Right kidney (tissue), 1 donor: ENCODE results near the gene NOTCH3.

Experiments
- DNase-seq: peaks from one replicate; pipeline ENCODE4 v3.0.0-alpha.2; 2016

Gene NOTCH3

GRCh38 chr19:15197275-15197941 lies 3.4 kb downstream of the NOTCH3 start:
- no peak for DNase-seq

- no peak for DNase-seq
Measured at GRCh38 chr19:15196360-15197005, 4.3 kb downstream of the NOTCH3 start.

GRCh38 chr19:15195371-15196334 lies 5.1 kb downstream of the NOTCH3 start:
- peak; percentile 71 for DNase-seq

DNA sequence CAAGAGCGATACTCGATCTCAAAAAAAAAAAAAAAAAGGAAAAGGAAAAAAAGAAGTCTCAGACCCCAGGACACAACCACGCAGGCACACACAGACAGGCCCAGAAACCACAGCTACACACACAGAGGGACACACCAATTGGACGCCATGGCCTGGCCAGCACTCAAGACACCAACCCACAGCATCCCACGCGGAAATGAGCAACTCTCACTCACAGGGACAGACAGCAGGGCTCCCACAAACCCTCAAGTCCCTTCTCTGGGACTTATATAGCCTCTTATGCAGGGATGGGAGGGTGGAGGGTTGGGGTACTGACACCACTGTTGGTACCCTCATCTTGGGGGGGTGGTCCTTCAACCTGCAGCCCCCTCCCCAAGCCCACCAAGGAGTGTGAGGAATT lies 5.9 kb downstream of the NOTCH3 start:
- DNase-seq = no peak

- no peak for DNase-seq
Measured at GRCh38 chr19:15191982-15192381, 8.8 kb downstream of the NOTCH3 start.

GRCh38 chr19:15191514-15191913 lies 9.3 kb downstream of the NOTCH3 start:
- no peak for DNase-seq

- no peak for DNase-seq
Measured at GRCh38 chr19:15188851-15189250, 11.9 kb downstream of the NOTCH3 start.

DNA sequence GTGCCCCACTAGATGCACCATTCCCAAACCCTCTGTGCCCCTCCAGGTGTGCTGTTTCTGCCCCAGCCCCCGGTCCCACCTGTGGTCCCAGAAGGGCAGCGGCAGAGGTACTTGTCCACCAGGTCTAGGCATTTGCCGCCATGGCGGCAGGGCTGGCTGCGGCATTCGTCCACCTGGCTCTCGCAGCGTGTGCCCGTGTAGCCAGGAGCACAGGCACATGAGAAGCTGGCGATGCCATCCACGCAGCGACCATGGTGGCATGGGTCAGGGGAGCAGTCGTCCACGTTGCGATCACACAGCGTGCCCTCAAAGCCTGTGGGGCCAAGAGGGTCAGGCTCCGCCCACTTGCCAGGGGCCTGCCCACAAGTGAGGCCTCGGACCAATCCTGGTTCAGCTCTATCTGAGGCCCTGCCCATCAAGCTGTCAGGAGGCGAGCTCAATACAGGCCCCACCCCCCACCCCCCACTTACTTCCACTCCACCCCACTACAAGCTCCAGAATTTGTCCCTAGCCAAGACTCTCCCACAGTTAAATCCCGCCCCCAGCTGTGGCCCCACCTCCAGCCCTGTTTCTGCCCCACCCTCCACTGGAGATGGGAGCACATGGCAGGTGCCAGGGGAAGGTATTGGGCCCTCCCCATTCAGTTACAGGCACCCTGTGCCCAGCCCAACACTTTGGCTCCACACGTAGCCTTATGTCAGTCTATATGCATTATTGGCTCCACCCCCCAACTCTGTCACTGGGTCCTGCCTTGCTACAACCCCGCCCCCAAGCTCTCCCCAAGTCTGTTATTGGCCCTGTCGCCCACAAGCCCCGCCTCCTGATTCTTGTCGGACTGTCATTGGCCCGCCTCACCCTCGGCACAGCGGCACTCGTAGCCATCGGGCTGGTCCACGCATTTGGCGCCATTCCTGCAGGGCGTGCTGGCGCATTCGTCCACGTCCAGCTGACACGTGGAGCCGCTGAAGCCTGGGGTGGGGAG lies 13.5 kb downstream of the NOTCH3 start:
- DNase-seq = no peak

GRCh38 chr19:15185188-15185587 lies 15.6 kb downstream of the NOTCH3 start:
- DNase-seq = no peak

GRCh38 chr19:15184776-15185175 lies 16.0 kb downstream of the NOTCH3 start:
- DNase-seq = no peak

DNA sequence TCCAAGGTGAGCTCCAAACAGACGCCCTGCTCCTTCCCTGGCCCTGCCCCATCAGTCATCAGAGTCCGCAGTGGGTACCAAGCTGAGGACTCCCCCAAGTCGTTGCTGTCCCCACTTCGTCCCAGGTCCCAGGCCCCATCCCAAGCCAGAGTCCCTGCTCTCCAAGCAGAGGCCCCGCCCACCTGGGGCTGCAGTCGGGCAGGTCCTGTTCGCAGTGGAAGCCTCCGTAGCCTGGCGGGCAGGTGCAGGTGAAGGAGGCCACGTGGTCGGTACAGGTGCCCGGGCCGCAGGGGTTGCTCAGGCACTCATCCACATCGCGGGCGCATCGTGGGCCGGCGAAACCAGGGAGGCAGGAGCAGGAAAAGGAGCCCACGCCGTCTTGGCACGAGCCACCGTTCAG lies 19.4 kb downstream of the NOTCH3 start:
- DNase-seq = no peak

DNA sequence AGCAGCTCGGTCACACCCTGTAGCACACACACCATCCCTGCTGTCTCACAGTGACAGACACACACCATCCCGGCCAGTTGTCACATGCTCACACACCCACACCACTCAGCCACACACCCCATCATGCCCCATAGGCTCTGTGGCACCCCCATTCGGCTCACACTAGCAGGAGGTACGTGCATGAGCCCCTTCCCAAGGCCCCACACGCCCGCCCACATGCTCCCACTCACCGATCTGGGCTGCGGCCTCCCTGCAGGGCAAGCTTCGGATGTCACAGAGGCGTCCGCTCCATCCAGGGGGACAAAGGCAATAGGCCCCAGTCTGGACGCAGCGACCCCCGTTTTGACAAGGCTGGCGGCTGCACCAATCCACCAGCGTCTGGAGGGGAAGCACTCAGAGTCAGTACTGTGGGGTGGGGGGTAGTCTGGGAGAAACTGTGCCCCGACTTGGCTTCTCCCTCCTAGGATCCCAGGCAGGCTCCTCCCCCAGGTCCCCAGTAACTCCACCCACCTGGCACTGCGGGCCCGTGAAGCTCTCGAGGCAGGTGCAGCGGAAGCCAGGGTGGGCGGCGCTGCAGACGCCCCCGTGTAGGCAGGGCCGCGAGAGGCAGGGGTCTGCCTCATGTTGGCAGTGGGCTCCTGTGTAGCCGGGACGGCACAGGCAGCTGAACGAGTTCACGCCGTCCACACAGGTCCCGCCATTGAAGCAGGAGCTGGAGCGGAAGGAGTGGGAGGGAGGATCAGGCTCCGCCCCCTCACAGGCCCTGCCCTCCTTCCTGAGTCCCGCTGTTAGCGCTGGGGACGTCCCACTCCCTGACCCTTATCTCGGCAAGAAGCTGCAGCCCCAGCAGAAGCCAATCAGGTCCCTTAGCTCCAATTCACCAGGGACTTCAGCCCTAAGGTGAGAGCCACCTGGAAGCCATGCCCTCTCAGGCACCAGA lies 20.1 kb downstream of the NOTCH3 start:
- peak; percentile 50 for DNase-seq

DNA sequence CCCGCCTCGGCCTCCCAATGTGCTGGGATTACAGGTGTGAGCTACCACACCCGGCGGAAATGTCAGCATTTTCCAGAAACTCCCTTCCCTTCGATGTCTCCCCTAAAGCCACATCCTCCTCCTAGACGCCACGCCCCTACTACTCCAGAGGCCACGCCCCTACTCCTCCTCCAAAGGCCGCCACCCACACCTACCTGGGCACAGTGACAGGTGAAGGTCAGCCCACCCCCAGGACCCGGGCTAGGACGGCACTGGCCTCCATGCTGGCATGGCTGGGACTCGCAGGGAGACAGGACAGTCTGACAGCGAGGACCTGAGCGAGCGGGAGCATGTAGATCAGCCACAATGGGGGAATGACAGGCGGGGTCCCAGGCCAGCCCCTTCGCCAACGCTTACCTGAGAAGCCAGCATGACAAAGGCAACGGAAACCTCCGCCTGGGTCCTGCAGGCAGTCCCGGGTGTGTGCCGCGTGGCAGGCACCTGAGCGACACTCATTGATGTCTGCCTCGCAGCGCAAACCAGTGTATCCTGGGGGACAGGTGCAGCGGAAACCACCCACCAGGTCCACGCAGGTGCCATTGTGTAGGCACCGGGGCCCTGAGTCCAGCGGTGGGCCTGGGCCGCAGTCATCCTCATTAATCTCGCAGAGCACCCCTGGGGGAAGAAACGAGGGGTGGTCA lies 22.0 kb downstream of the NOTCH3 start:
- DNase-seq = no peak

DNA sequence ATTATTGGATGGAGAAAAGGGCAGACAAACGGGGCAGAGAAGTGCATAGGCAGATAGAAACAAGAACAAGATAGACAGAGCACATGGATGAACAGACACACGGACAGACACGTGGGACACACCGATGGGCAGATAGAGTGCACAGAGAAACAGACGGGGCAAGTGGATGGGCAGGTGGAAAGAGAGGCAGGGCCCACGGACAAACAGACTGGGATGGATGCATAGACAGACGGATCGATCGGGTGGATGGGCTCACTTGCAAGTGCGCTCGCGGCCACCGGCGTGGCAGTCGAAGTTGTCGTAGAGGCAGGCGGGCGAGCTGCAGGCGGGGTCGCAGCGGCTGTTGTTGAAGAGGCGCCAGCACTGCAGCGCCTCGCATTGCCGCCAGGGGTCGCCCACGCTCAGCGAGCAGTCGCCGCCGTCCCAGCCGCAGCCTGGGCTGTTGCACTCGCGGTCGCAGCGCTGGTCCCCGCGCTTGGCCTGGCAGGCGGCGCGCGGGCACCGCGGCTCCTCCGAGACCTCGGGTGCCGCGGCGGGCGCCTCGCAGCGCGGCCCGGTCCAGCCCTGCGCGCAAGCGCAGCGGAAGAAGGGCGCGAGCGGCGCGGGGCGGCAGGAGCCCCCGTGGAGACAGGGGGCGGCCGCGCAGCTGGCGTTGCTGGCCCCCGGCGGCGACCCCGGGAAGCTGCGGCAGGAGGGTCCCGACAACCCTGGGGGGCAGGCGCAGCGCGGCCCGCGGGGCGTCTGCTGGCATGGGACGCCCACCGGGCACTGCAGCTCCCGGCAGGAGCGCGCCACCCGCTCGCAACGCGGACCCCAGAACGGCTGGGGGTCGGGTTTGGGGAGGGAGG lies 23.3 kb downstream of the NOTCH3 start:
- DNase-seq = peak; percentile 75

DNA sequence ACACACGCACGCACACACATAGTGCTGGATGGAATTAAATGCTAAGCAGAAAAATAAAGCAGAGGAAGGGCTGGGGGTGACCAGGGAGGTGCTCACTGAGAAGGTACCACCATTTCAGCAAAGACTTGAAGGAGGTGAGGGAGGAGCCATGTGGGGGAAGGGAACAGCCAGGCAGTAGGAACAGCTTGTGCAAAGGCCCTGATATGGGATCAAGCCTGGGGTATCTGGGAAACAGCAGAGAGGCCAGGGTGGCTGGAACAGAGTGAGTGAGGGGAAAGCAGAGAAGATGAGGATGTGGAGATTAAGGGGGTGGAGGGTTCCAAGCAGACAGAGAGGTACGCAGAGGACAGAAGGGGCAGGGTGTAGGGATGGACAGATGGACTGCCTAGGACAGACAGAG lies 25.2 kb downstream of the NOTCH3 start:
- DNase-seq = no peak

GRCh38 chr19:15173746-15174404 lies 26.9 kb downstream of the NOTCH3 start:
- no peak for DNase-seq

DNA sequence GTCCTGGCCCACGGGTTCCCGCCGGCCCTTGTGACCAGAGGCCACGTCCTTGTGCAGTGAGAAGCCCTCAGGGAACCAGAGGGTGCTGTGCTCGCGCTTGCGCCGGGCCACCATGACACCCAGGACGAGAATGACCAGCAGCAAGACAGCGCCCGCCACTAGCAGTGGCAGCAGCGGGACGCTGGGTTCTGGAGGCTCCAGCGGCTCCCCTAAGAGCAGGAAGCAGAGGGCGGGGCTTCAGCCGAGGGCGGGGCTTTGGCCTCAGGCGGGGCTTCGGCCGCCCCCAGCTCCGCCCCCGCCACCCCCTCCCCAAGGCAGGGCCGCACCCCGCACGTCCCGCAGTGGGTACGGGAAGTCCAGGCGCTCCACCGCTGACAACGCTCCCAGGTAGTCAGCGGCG lies 30.4 kb downstream of the NOTCH3 start:
- DNase-seq = no peak

GRCh38 chr19:15169541-15170285 lies 31.1 kb downstream of the NOTCH3 start:
- DNase-seq = no peak
